BE2C (cell line): ENCODE results near the gene POU2F3.
"Not testable (repeated sequence)": the region's sequence is repeated elsewhere in the genome, so short reads cannot be mapped to it uniquely, and the experiment has no call there.

Experiments used
- DNase-seq: peaks from one replicate; pipeline ENCODE4 v3.0.0-alpha.2; 2020
- H3K27me3 ChIP-seq: fragments of 250-450 bp; sonication (Bioruptor Pico); 2 replicates; pipeline ENCODE4 v1.5.1; 2020; ENCODE audit warnings: mild to moderate bottlenecking
- H3K36me3 ChIP-seq: fragments of 250-450 bp; sonication (Bioruptor Pico); 2 replicates; pipeline ENCODE4 v1.5.1; 2020; ENCODE audit warnings: mild to moderate bottlenecking
- H3K4me1 ChIP-seq: fragments of 250-450 bp; sonication (Bioruptor Pico); 2 replicates; pipeline ENCODE4 v1.5.1; 2020
- H3K4me3 ChIP-seq: 2 replicates; pipeline ENCODE4 v1.5.1; 2011; ENCODE audit warnings: low read depth, low read length
- H3K9me3 ChIP-seq: fragments of 250-450 bp; sonication (Bioruptor Pico); 2 replicates; pipeline ENCODE4 v1.5.1; 2020
- TF ChIP-seq, protein P1 (sequence below): IDR thresholded peaks from 2 replicates; pipeline ENCODE4 v1.5.1; 2012; ENCODE audit warnings: mild to moderate bottlenecking, low read depth, low read length

POU2F3 gene

DNA sequence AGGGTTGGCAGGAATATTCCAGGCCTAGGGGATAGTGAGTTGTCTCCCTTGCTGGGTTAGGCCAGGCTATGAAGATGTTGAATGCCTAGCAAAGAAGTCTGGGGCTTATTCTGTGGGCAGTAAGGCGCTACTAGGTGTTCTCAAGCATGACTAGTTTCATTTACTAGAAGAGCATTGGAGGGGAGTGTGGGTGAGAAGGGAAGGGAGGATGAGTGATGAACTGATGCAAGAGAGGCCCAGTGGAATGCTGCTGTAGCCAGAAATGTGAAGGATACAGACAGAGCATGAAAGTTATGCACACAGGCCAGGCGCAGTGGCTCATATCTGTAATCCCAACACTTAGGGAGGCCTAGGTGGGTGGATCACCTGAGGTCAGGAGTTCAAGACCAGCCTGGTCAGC, 33.5 kb downstream of the POU2F3 start:
- Histone ChIP-seq H3K4me1 (peaks cover 5% of the 10 kb centered on the region), H3K9me3 (no peaks in the 10 kb centered on the region)
- TF ChIP-seq, protein P1, sequence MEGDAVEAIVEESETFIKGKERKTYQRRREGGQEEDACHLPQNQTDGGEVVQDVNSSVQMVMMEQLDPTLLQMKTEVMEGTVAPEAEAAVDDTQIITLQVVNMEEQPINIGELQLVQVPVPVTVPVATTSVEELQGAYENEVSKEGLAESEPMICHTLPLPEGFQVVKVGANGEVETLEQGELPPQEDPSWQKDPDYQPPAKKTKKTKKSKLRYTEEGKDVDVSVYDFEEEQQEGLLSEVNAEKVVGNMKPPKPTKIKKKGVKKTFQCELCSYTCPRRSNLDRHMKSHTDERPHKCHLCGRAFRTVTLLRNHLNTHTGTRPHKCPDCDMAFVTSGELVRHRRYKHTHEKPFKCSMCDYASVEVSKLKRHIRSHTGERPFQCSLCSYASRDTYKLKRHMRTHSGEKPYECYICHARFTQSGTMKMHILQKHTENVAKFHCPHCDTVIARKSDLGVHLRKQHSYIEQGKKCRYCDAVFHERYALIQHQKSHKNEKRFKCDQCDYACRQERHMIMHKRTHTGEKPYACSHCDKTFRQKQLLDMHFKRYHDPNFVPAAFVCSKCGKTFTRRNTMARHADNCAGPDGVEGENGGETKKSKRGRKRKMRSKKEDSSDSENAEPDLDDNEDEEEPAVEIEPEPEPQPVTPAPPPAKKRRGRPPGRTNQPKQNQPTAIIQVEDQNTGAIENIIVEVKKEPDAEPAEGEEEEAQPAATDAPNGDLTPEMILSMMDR: no peak

DNA sequence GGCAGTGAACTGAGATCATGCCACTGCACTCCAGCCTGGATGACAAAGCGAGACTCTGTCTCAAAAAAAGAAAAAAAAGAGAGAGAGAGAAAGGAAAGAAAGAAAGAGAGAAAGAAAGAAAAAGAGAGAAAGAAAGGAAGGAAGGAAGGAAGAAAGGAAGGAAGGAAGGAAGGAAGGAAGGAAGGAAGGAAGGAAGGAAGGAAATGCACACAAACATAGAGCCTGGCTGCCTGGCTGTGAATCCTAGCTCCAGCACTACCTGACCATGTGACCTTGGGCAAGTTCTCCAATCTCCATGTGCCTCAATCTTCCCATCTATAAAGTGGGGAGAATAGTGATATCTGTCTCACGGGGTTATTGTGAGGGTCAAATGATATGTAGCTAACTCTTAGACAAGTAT, 34.0 kb downstream of the POU2F3 start:
- not testable (repeated sequence) for H3K9me3 ChIP-seq, H3K36me3 ChIP-seq, H3K27me3 ChIP-seq, H3K4me3 ChIP-seq, DNase-seq
- peaks cover 10% of the 10 kb centered on the region for H3K4me1 ChIP-seq

More for the DNA sequence above, 33.5 kb downstream of the POU2F3 start:
- Histone ChIP-seq H3K4me3 (no peak overlapping the region), H3K36me3 (no peaks in the 10 kb centered on the region), H3K27me3 (no peaks in the 10 kb centered on the region)
- no peak for DNase-seq

DNA sequence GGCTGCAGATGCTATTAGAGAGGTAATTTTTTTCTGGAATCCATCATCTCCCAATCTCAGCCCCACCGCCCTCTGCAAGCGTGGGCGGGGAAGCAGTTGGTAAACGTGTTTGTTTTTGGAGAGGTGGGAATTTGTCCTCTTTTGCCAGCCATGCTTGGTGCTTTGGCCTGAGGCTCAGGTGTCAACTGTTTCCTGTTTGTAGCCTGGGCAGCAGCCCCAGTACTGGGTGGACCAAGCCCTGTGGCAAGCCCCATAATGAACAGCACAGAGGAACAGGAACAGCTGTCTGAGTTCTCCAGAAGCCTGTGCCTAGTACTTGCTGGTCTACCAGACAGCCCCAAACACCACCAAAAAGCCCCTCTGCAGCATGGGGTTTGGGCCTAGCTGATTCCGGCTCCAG, 39.6 kb downstream of the POU2F3 start:
- Histone ChIP-seq H3K9me3 (no peaks in the 10 kb centered on the region), H3K4me3 (no peak overlapping the region), H3K27me3 (no peaks in the 10 kb centered on the region), H3K4me1 (peaks cover 31% of the 10 kb centered on the region), H3K36me3 (no peaks in the 10 kb centered on the region)
- TF ChIP-seq, protein P1: no peak
- DNase-seq: no peak

DNA sequence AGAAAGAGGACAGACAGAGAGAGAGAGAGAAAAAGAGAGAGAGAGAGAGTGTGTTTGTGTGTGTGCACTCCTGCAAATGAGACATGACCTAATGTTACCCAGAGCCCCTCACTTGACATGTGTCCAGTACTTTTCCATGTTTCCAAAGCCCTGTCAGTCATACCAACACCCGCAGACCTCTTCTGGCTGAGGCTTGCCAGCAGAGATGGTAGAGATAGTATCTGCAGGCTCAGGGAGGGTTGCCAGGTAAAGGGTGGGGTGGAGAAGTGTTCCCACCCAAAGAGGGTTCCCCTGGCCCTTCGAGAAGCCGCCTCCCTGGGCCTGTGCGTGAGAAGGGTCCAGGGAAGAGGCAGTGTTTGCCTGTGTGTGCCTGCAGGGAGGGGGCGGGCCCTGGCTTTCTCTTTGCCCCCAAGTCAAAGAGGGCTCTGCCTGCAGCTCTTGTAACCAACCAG, 40.7 kb downstream of the POU2F3 start:
- H3K4me3 ChIP-seq: no peak overlapping the region
- H3K4me1 ChIP-seq: peaks cover 31% of the 10 kb centered on the region
- no peaks in the 10 kb centered on the region for H3K9me3 ChIP-seq
- no peaks in the 10 kb centered on the region for H3K27me3 ChIP-seq
- DNase-seq: peak; percentile 67
- TF ChIP-seq, protein P1: no peak
- H3K36me3 ChIP-seq: no peaks in the 10 kb centered on the region

DNA sequence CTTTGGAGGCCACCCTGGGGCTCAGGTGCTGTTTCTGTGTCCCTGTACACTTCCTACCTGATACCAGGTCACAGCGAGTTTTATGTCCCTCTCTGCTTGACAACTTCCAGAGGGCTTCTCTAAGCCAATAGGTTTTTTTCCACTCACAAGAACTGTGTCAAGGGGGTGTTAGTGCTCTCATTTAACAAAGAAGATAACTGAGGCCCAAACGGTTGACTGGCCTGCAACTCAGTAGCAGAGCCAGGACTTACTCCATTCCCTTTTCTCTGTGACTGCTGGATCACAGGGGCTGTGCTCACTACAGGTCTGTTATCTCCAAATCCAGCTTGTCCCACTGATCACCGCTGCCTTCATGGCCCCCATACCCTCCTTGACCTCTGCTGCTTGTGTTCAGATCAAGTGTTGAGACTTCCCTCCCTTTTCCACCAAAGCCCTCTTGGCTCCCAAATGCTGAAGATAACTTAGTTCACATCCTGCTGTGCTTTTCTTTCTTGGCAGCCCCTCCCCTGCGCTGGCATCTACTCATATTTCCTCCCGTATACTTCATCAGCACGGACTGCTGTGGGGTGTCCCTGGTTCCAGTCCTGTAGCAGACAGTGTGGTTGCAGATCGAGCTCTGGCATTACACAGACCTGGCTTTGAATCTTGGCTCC, 41.3 kb downstream of the POU2F3 start:
- TF ChIP-seq, protein P1: no peak
- Histone ChIP-seq H3K27me3 (no peaks in the 10 kb centered on the region), H3K4me1 (peaks cover 31% of the 10 kb centered on the region), H3K9me3 (no peaks in the 10 kb centered on the region), H3K4me3 (no peak overlapping the region), H3K36me3 (no peaks in the 10 kb centered on the region)
- no peak for DNase-seq

DNA sequence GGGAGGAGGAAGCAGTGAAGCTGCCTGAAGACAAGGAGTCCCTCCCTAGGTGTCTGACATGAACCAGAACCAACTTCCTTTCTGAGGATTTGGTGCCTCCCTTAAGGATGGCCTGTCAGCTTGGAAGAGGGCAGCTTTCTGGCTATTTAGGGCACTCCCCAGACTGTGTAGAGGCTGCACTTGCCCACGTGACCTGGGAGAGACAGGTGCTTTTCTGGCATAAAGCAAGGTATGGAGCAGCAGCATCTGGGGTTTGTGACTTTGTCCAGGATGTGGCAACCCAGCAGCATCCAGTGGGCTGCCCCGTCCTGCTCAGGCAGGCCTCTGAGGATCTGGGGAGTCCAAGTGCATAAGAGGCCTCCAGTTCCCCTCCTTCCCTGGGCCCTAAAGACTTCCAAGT, 43.2 kb downstream of the POU2F3 start:
- Histone ChIP-seq H3K9me3 (no peaks in the 10 kb centered on the region), H3K4me1 (peaks cover 29% of the 10 kb centered on the region), H3K27me3 (no peaks in the 10 kb centered on the region), H3K4me3 (no peak overlapping the region), H3K36me3 (no peaks in the 10 kb centered on the region)
- no peak for DNase-seq
- TF ChIP-seq, protein P1: no peak
